WERI-Rb-1 (cell line): ENCODE measurements around the gene AKAP5.

Source experiments
- DNase-seq: peaks from one replicate; pipeline ENCODE4 v3.0.0-alpha.2; 2020
- H3K27ac ChIP-seq: fragments of 250-450 bp; sonication (Bioruptor Pico); 2 replicates; pipeline ENCODE4 v1.5.1; 2020; ENCODE audit warnings: mild to moderate bottlenecking, moderate library complexity
- H3K27me3 ChIP-seq: fragments of 250-450 bp; sonication (Bioruptor Pico); 2 replicates; pipeline ENCODE4 v1.5.1; 2021; ENCODE audit warnings: mild to moderate bottlenecking, low read depth, moderate library complexity; ENCODE audit not compliant: insufficient read depth, severe bottlenecking
- H3K36me3 ChIP-seq: fragments of 250-450 bp; sonication (Bioruptor Pico); 2 replicates; pipeline ENCODE4 v1.5.1; 2020; ENCODE audit warnings: mild to moderate bottlenecking, moderate library complexity
- H3K4me3 ChIP-seq: 2 replicates; pipeline ENCODE4 v1.5.1; 2011; ENCODE audit warnings: low read depth, mild to moderate bottlenecking, control low read depth, low read length
- H3K9me3 ChIP-seq: fragments of 250-450 bp; sonication (Bioruptor Pico); 2 replicates; pipeline ENCODE4 v1.5.1; 2021; ENCODE audit warnings: mild to moderate bottlenecking, moderate library complexity; ENCODE audit not compliant: severe bottlenecking
- TF ChIP-seq, protein P1 (sequence below): IDR thresholded peaks from 2 replicates; pipeline ENCODE4 v1.5.1; 2011; ENCODE audit warnings: low read depth, mild to moderate bottlenecking, control low read depth, inconsistent platforms, low read length

The AKAP5 gene

DNA sequence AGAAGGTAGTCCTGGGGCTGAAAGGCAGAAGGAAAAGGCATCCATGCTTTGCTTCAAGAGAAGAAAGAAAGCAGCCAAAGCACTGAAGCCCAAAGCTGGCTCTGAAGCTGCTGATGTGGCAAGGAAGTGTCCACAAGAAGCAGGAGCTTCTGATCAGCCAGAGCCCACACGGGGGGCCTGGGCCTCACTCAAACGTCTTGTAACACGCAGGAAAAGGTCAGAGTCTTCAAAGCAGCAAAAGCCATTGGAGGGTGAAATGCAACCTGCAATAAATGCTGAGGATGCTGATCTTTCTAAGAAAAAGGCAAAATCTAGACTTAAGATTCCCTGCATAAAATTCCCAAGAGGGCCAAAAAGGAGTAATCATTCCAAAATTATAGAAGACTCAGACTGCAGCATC is 3.2 kb downstream of the AKAP5 start:
- H3K9me3 ChIP-seq: no peaks in the 10 kb centered on the region
- TF ChIP-seq, protein P1, sequence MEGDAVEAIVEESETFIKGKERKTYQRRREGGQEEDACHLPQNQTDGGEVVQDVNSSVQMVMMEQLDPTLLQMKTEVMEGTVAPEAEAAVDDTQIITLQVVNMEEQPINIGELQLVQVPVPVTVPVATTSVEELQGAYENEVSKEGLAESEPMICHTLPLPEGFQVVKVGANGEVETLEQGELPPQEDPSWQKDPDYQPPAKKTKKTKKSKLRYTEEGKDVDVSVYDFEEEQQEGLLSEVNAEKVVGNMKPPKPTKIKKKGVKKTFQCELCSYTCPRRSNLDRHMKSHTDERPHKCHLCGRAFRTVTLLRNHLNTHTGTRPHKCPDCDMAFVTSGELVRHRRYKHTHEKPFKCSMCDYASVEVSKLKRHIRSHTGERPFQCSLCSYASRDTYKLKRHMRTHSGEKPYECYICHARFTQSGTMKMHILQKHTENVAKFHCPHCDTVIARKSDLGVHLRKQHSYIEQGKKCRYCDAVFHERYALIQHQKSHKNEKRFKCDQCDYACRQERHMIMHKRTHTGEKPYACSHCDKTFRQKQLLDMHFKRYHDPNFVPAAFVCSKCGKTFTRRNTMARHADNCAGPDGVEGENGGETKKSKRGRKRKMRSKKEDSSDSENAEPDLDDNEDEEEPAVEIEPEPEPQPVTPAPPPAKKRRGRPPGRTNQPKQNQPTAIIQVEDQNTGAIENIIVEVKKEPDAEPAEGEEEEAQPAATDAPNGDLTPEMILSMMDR: no peak
- H3K36me3 ChIP-seq: peaks cover 5% of the 10 kb centered on the region
- H3K27me3 ChIP-seq: no peaks in the 10 kb centered on the region
- no peak for DNase-seq
- no peak overlapping the region for H3K4me3 ChIP-seq
- no peak overlapping the region for H3K27ac ChIP-seq

GRCh38 chr14:64474041-64474440 is 8.7 kb downstream of the AKAP5 start:
- no peak overlapping the region for H3K4me3 ChIP-seq
- peaks cover 5% of the 10 kb centered on the region for H3K36me3 ChIP-seq
- no peak overlapping the region for H3K27ac ChIP-seq
- TF ChIP-seq, protein P1: no peak
- H3K9me3 ChIP-seq: no peaks in the 10 kb centered on the region
- DNase-seq: no peak
- H3K27me3 ChIP-seq: no peaks in the 10 kb centered on the region

DNA sequence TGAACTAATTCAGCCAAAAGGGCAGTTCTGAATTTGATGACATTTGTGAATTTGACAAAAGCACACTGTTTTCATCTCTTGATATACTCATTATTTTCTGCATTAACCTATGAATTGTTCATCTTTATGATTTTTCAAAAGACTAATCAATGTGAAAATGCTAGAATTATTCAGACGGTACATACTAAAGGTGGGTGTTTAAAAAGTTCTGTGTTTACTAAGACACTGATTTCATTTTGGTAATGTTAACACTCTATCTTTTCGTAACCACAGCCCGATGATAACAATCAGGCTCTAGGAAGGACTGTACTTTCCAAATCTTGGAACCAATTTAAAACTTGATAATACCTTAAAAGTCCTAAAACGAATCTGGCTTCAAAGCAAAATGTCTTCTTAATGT is 9.4 kb downstream of the AKAP5 start:
- no peak for DNase-seq
- Histone ChIP-seq H3K4me3 (no peak overlapping the region), H3K9me3 (no peaks in the 10 kb centered on the region), H3K27ac (no peak overlapping the region), H3K36me3 (peaks cover 4% of the 10 kb centered on the region), H3K27me3 (no peaks in the 10 kb centered on the region)
- TF ChIP-seq, protein P1: no peak

GRCh38 chr14:64475585-64476273 is 10.4 kb downstream of the AKAP5 start:
- DNase-seq: no peak
- no peaks in the 10 kb centered on the region for H3K36me3 ChIP-seq
- no peaks in the 10 kb centered on the region for H3K27me3 ChIP-seq
- TF ChIP-seq, protein P1: no peak
- H3K9me3 ChIP-seq: no peaks in the 10 kb centered on the region
- H3K4me3 ChIP-seq: no peak overlapping the region
- no peak overlapping the region for H3K27ac ChIP-seq

GRCh38 chr14:64476438-64476837 is 11.1 kb downstream of the AKAP5 start:
- H3K27me3 ChIP-seq: no peaks in the 10 kb centered on the region
- H3K36me3 ChIP-seq: no peaks in the 10 kb centered on the region
- no peak for DNase-seq
- no peaks in the 10 kb centered on the region for H3K9me3 ChIP-seq
- no peak overlapping the region for H3K4me3 ChIP-seq
- H3K27ac ChIP-seq: no peak overlapping the region
- TF ChIP-seq, protein P1: no peak
